Liver (tissue), 3 donors: Measurements from ENCODE around the gene BGN.

Source experiments
- CTCF ChIP-seq: fragments of 150-350 bp; IDR thresholded peaks from 2 replicates; pipeline ENCODE4 v1.5.1; 2017; ENCODE audit warnings: improper control_type of control experiment, low read depth, low read length; ENCODE audit not compliant: missing input control
- FOXA2 ChIP-seq: IDR thresholded peaks from 2 replicates; pipeline ENCODE4 v1.6.1; 2016; ENCODE audit warnings: antibody characterized with exemption
- GABPA ChIP-seq, 2 donors: IDR thresholded peaks in 1 of 2; conservative IDR thresholded peaks in 1 of 2; 2 replicates each; pipeline ENCODE4 v1.6.1; 2016; ENCODE audit warnings: antibody characterized with exemption in 2 of 2, mild to moderate bottlenecking in 1 of 2, moderate library complexity in 1 of 2
- HNF4A ChIP-seq, 2 donors: conservative IDR thresholded peaks; 2 replicates each; pipeline ENCODE4 v1.6.1; 2016; ENCODE audit warnings: antibody characterized with exemption in 2 of 2, mild to moderate bottlenecking in 2 of 2
- JUND ChIP-seq, 2 donors: IDR thresholded peaks; 2 replicates each; pipeline ENCODE4 v1.6.1; 2016; ENCODE audit warnings: antibody characterized with exemption in 2 of 2
- NR2F2 ChIP-seq: IDR thresholded peaks from 2 replicates; pipeline ENCODE4 v1.6.1; 2016; ENCODE audit warnings: antibody characterized with exemption
- RAD21 ChIP-seq, 2 donors: IDR thresholded peaks; 2 replicates each; pipeline ENCODE4 v1.6.1; 2016; ENCODE audit warnings: antibody characterized with exemption in 2 of 2, mild to moderate bottlenecking in 2 of 2
- SP1 ChIP-seq: IDR thresholded peaks from 2 replicates; pipeline ENCODE4 v1.6.1; 2018; ENCODE audit warnings: antibody characterized with exemption, mild to moderate bottlenecking
- TAF1 ChIP-seq: conservative IDR thresholded peaks from 2 replicates; pipeline ENCODE4 v1.6.1; 2016; ENCODE audit warnings: antibody characterized with exemption, mild to moderate bottlenecking
- YY1 ChIP-seq: IDR thresholded peaks from 2 replicates; pipeline ENCODE4 v1.6.1; 2016; ENCODE audit warnings: antibody characterized with exemption, mild to moderate bottlenecking
- TF ChIP-seq, protein P1 (sequence below): IDR thresholded peaks from 2 replicates; pipeline ENCODE4 v1.6.1; 2016; ENCODE audit warnings: antibody characterized with exemption, mild to moderate bottlenecking
- donor health status: healthy.
- donor health status: healthy.

- TF ChIP-seq, protein P1, sequence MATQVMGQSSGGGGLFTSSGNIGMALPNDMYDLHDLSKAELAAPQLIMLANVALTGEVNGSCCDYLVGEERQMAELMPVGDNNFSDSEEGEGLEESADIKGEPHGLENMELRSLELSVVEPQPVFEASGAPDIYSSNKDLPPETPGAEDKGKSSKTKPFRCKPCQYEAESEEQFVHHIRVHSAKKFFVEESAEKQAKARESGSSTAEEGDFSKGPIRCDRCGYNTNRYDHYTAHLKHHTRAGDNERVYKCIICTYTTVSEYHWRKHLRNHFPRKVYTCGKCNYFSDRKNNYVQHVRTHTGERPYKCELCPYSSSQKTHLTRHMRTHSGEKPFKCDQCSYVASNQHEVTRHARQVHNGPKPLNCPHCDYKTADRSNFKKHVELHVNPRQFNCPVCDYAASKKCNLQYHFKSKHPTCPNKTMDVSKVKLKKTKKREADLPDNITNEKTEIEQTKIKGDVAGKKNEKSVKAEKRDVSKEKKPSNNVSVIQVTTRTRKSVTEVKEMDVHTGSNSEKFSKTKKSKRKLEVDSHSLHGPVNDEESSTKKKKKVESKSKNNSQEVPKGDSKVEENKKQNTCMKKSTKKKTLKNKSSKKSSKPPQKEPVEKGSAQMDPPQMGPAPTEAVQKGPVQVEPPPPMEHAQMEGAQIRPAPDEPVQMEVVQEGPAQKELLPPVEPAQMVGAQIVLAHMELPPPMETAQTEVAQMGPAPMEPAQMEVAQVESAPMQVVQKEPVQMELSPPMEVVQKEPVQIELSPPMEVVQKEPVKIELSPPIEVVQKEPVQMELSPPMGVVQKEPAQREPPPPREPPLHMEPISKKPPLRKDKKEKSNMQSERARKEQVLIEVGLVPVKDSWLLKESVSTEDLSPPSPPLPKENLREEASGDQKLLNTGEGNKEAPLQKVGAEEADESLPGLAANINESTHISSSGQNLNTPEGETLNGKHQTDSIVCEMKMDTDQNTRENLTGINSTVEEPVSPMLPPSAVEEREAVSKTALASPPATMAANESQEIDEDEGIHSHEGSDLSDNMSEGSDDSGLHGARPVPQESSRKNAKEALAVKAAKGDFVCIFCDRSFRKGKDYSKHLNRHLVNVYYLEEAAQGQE = no peak
- TF ChIP-seq JUND (IDR thresholded peaks at IDR 0.05) = no peak
- no peak for TF ChIP-seq CTCF
- no peak for TF ChIP-seq TAF1
- TF ChIP-seq FOXA2 = no peak
- TF ChIP-seq RAD21 (IDR thresholded peaks at IDR 0.05) = no peak
- TF ChIP-seq NR2F2 = no peak
- no peak for TF ChIP-seq GABPA (IDR thresholded peaks at IDR 0.05 in 1 of 2, conservative IDR thresholded peaks at IDR 0.05 in 1 of 2)
- no peak for TF ChIP-seq SP1
- TF ChIP-seq YY1 = no peak
- no peak for TF ChIP-seq HNF4A (conservative IDR thresholded peaks at IDR 0.05)
Observed at GRCh38 chrX:153463031-153463430, 31.7 kb upstream of the BGN start.
